ENCODE results near the gene ABCA13. TPM values are rescaled to one million over a fixed set of nuclear protein-coding genes. Genes with fewer than 3 reads are reported as not detected.

ABCA13 gene
- total RNA-seq, 1 experiment from 2014 or later: 1.7 TPM

- H3K9me3 ChIP-seq (ENCODE audit: control insufficient read depth, insufficient read depth, low read depth, low read length): no peaks in the 10 kb centered on the region
- DNase-seq (ENCODE audit: low read depth, low spot score): peak; percentile 54
- ChIA-PET CTCF (interaction anchor here (0.6 to 1.8 kb wide), 8 partner anchors 15 to 216 kb away, joined by 3 to 17 read pairs (median 6); no protein-coding TSS in a partner anchor), POLR2A (interaction anchor here (0.5 kb wide), 1 partner anchor 64 kb away, joined by 8 read pairs; no protein-coding TSS in a partner anchor)
- no peaks in the 10 kb centered on the region for H3K36me3 ChIP-seq (ENCODE audit: control insufficient read depth, insufficient read depth, low read length)
- H3K27ac ChIP-seq (ENCODE audit: low read length): peak overlapping the region; percentile 71; the same call in 1 of the 2 replicates
- peaks cover 4% of the 10 kb centered on the region; the same call in 1 of the 2 replicates for H3K4me1 ChIP-seq (ENCODE audit: control insufficient read depth, insufficient read depth, low read length)
- intact Hi-C loops (cut with micrococcal nuclease; ENCODE audit: unreplicated experiment) (loop anchor here (2.0 to 5.0 kb wide), 3 partner anchors 44 to 210 kb away; no protein-coding TSS in a partner anchor), in situ Hi-C loops (cut with HindIII; ENCODE audit: low pct_unique_long_range_greater_than_20kb, low sequenced_read_pairs) (no loop called here)
- H3K4me3 ChIP-seq (ENCODE audit: low read depth in 2 of 2, low read length in 2 of 2): no peak overlapping the region
- BruUV-seq (replicated peaks): no TSS peak
- H3K27me3 ChIP-seq (ENCODE audit: control insufficient read depth, insufficient read depth, low read length): no peaks in the 10 kb centered on the region
- TF ChIP-seq SIN3A (IDR thresholded peaks at IDR 0.05; ENCODE audit: borderline replicate concordance, insufficient read depth, low read depth, low read length) (no peak), REST (IDR thresholded peaks at IDR 0.05; ENCODE audit: insufficient read depth in 1 of 2, low read depth in 2 of 2, low read length in 1 of 2) (no peak), TCF7L2 (IDR thresholded peaks at IDR 0.05; ENCODE audit: low read depth, low read length) (no peak), POLR2AphosphoS5 (IDR thresholded peaks at IDR 0.05; ENCODE audit: low read depth, low read length) (no peak)
- TF ChIP-seq, protein P1, sequence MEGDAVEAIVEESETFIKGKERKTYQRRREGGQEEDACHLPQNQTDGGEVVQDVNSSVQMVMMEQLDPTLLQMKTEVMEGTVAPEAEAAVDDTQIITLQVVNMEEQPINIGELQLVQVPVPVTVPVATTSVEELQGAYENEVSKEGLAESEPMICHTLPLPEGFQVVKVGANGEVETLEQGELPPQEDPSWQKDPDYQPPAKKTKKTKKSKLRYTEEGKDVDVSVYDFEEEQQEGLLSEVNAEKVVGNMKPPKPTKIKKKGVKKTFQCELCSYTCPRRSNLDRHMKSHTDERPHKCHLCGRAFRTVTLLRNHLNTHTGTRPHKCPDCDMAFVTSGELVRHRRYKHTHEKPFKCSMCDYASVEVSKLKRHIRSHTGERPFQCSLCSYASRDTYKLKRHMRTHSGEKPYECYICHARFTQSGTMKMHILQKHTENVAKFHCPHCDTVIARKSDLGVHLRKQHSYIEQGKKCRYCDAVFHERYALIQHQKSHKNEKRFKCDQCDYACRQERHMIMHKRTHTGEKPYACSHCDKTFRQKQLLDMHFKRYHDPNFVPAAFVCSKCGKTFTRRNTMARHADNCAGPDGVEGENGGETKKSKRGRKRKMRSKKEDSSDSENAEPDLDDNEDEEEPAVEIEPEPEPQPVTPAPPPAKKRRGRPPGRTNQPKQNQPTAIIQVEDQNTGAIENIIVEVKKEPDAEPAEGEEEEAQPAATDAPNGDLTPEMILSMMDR (IDR thresholded peaks at IDR 0.05): peak; percentile 90
- ATAC-seq: peak; percentile 96
Measured at GRCh38 chr7:48154792-48155413, 16.4 kb upstream of the ABCA13 start.

DNA sequence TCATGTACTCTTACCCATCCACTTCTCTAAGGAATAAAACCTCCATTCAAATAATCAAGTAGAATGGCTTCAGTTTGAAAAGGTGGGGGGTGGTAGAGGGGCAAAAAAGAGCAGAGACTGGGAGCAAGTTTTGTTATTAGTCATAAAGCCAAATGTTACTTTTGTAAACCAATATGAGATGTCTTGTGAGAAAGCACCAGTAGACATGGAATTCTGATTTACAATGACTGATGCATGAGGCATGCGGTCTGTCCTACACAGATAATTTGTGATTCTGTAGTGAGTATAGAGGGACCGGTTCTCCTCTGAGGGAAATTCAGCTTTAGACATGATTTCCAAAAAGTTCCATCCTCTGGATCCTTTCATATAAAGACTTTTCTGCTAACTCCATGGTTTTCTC, 12.9 kb upstream of the ABCA13 start:
- no peak for ATAC-seq
- no peak for DNase-seq (ENCODE audit: low read depth, low spot score)
- intact Hi-C loops (cut with micrococcal nuclease; ENCODE audit: unreplicated experiment): no loop called here
- in situ Hi-C loops (cut with HindIII; ENCODE audit: low pct_unique_long_range_greater_than_20kb, low sequenced_read_pairs): no loop called here
- no peaks in the 10 kb centered on the region for H3K36me3 ChIP-seq (ENCODE audit: control insufficient read depth, insufficient read depth, low read length)
- no peak overlapping the region for H3K4me3 ChIP-seq (ENCODE audit: low read depth in 2 of 2, low read length in 2 of 2)
- no peak for TF ChIP-seq REST (IDR thresholded peaks at IDR 0.05; ENCODE audit: insufficient read depth in 1 of 2, low read depth in 2 of 2, low read length in 1 of 2)
- no peak for TF ChIP-seq SIN3A (IDR thresholded peaks at IDR 0.05; ENCODE audit: borderline replicate concordance, insufficient read depth, low read depth, low read length)
- no peak for TF ChIP-seq POLR2AphosphoS5 (IDR thresholded peaks at IDR 0.05; ENCODE audit: low read depth, low read length)
- H3K9me3 ChIP-seq (ENCODE audit: control insufficient read depth, insufficient read depth, low read depth, low read length): no peaks in the 10 kb centered on the region
- POLR2A ChIA-PET: interaction anchor here (0.6 kb wide), 1 partner anchor 44 kb away, joined by 3 read pairs; no protein-coding TSS in a partner anchor
- H3K4me1 ChIP-seq (ENCODE audit: control insufficient read depth, insufficient read depth, low read length): no peaks in the 10 kb centered on the region; the same call in 1 of the 2 replicates
- no peak overlapping the region; the same call in 1 of the 2 replicates for H3K27ac ChIP-seq (ENCODE audit: low read length)
- no TSS peak for BruUV-seq (replicated peaks)
- CTCF ChIA-PET: no interaction called here
- no peaks in the 10 kb centered on the region for H3K27me3 ChIP-seq (ENCODE audit: control insufficient read depth, insufficient read depth, low read length)

Measured in Panc1 (cell line).